Activated CD4-positive, alpha-beta T cell treated with anti-CD3 and anti-CD28 coated beads, Interleukin-2, amount 50 U/mL, for 4 hours (primary cell): ENCODE results near the gene L3HYPDH.
A peak's percentile ranks its signal among the peaks of the same experiment; 100 is the strongest.
"Not testable (repeated sequence)": the region's sequence is repeated elsewhere in the genome, so short reads cannot be mapped to it uniquely, and the experiment has no call there.

ENCODE experiments used
- DNase-seq, 2 experiments: peaks; one replicate each; pipeline ENCODE4 v3.0.0-alpha.2; 2020

The L3HYPDH gene

GRCh38 chr14:59475709-59476108 lies 8.5 kb downstream of the L3HYPDH start:
- DNase-seq: no peak

- DNase-seq: no peak
These were observed 10.0 kb downstream of the L3HYPDH start for GRCh38 chr14:59474172-59474571.

DNA sequence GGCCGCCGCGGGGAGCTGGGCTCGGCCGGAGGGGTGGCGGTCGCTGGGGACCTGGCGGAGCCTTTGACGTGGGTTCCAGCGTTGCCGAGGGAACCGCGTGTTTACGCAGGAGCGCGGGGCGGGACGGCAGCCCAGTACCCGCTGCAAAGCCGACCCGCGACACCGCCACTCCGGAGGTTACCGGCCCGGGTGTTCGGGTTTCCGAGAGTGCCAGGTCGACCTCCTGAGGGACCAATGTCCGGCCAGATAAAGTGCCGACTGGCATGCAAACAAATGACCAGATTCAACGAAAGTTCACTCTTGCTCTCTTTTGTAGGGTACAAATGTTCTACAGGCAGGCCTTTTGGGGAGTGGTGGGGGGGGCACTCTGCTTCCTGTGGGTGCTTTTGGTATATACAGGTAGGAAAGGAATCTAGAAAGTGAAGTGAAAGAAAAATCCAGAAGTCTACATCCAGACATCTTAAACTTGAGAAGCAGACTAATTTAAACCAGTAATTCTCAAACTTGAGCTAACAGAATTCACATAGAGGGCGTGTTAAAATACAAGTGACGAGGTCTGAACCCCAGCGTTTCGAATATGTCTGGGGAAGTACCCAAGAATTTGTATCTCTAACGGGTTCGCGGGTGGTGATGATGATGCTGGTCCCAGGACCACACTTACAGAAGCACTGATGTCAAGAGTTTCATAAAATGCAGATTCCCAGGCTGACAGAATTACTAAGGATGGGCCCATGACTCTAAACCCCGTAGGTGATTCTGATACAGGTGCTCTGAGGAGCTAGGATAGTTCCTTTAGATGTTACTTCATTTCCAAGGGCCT lies 18.7 kb downstream of the L3HYPDH start, which contains the start of gene GPR135:
GPR135 (minus strand) TSS at position 65 of the 820 bp plus-strand sequence. CDS start 154 bp downstream, outside the sequence.
- peak; percentile 13 to 15 for DNase-seq

- DNase-seq: peak; percentile 32 to 41
These were observed 19.5 kb downstream of the L3HYPDH start for GRCh38 chr14:59464486-59465315.

GRCh38 chr14:59463787-59464485 lies 20.3 kb downstream of the L3HYPDH start:
- DNase-seq: peak in 1 of 2 experiments; percentile 18

- DNase-seq: no peak
These were observed 22.3 kb downstream of the L3HYPDH start for GRCh38 chr14:59461891-59462290.

GRCh38 chr14:59460378-59460777 lies 23.8 kb downstream of the L3HYPDH start:
- DNase-seq: no peak

DNA sequence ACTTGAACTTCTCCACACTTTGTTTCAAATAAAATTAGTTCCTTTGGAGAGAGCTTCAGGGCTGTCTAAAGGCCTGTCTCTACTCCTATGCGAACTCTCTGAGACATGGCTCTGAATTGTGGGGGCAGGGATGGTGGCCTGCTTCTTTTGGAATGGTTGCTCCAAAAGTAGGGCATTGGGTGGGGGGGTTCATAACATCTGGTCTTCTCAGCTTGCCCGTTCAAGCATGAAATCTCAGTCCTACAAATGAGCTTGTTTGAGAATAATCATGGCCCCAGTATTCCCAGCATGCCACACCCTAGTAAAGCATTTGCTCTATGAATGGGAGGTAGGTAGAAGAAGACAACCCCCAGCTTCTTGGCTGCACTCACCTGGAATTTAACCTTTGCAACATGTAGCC lies 25.7 kb downstream of the L3HYPDH start:
- DNase-seq: no peak

DNA sequence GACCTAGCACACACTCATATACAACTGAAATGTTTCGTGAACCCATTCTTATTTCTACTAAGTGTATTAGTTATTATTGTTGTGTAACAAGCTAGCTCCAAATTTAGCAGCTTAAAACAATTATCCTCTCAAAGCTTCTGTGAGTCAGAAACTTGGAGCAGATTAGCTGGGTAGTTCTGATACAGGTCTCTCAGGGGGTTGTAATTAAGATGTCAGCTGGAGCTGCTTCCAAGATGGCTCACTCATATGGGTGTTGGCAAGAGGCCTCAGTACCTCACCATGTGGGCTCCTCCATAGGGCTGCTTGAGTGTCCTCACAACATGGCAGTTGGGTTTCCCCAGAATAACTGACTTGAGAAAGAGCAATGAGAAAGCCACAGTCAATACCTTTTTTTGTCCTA lies 28.8 kb downstream of the L3HYPDH start:
- DNase-seq: no peak

DNA sequence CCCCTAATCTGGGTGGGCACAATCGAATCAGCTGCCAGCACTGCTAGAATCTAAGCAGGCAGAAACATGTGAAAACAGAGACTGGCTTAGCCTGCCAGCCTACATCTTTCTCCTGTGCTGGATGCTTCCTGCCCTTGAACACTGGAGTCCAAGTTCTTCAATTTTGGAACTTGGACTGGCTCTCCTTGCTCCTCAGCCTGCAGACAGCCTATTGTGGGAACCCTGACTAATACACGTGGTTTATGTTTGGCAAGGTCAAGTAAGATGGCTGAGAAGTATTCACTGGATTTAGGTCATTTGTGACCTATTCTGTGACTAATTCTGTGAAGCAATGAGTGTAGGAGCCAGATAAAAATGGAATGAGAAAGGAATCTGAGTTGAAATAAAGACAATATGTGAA lies 30.1 kb downstream of the L3HYPDH start:
- DNase-seq: no peak

- DNase-seq: no peak
These were observed 32.4 kb downstream of the L3HYPDH start for GRCh38 chr14:59451849-59452248.

DNA sequence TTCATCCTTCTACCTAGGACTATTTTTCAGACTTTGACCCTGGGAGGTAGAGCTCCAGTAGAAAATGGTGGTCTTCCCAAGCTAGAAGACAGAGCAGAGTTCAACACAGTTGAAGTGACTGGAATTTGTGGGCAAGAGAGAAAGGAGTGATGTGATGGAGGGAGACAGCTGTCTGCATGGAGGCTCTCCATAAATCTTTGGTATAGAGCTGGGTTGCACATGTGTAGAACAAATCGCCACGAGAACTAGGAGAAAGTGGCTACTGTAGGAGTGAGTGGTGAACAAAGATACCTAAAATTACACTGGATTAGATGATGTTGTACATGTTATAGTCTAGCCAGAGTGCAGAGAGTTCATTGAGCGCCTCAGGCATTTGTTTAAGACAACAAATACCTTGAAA lies 33.5 kb downstream of the L3HYPDH start:
- no peak for DNase-seq

- not testable (repeated sequence) for DNase-seq
These were observed 35.5 kb downstream of the L3HYPDH start for GRCh38 chr14:59448673-59449072.

DNA sequence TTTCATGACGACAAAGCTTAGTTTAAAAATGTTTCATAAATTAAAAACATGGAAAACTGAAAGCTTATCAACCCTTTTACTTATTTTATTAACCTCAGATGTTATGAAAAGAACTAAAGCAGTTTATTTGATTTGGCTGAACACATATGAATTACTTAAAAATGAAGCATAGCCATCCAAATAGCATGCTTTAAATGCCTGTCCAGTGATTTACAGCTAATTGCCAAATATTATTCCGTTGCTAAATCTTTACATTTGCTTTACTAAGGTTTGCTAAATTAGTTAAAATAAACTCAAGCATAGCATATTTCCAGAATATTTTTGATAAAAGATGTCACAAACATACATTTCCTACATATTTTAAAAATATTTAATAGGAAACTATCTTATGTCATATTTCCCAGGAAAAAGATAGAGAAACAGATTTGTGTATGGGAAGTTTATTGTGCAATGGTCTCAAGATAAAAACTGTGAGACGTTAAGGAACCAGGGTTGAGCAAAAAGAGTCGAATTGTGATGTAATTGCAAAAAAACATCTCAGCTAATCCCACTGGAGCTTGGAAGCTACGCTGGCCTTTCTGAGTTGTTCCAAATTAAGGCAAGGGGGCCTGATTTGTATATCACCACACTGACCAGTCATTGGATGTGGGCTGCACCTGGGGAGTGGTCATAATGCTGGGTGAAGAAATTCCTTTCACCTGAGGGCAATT lies 44.8 kb downstream of the L3HYPDH start:
- DNase-seq: no peak

DNA sequence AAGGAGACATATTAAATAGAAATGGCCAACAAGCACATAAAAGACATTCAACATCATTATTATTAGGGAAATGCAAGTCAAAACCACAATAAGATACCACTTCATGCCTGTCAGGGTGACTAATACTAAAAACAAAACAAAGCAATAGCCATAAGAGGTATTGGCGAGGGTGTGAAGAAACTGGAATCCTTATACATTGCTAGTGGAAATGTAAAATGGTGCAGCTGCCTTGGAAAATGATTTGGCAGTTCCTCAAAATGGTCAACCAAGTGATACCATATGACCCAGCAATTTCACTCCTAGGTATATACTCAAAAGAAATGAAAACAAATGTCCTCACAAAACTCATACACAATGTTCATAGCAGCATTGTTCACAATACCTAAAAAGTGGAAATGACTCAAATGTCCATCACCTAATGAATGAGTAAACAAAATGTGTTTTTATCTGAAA lies 46.0 kb downstream of the L3HYPDH start:
- DNase-seq: no peak

DNA sequence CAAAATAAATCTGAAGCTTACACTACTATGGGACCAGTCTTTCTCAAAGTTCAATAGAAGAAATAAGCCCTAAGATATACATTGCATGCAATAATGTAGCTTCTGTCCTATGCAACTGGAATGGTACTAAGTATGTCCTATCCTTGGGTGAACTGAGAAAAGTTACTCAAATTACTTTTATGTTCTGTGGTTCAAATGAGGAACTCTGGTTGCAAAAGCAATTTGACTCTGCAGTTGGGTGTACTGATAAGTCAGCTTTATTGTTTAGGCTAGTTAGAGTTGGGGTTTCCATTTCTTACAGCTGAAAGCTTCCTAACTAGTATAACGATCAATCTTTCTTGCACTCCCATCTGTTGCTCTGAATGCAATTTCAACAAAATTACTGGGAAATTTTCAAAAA lies 48.2 kb downstream of the L3HYPDH start:
- no peak for DNase-seq

DNA sequence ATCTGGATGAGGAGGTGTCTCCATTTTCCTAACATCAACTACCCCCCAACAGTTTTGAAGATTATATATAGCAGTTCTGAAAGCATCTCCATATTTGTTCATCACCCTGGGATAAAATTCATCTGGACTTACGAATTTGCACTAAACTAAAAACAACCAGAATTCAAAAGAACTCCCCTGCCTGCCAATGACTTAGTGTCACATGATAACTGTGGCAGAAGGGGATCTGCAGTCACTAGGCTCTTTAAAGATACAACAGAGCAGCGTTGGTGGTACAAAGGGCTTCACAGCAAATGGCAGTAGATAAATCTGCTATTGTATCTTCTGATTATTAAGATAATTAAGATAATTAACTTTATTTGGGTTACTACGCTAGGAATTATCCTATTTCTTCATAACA lies 49.1 kb downstream of the L3HYPDH start:
- no peak for DNase-seq

DNA sequence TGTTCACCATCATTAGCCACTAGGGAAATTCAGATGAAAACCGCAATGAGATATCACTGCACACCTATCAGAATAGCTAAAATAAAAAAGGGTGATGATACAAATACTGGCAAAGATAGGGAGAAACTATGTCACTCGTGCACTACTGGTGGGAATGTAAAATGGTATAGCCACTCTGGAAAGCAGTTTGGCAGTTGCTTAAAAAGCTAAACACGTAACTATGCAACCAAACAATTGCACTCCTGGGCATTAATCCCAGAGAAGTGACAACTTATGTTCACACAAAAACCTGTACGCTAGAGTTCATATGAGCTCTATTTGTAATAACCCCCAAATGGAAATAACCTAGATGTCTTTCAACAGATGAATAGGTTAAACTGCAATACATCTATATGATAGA lies 54.4 kb downstream of the L3HYPDH start:
- no peak for DNase-seq

DNA sequence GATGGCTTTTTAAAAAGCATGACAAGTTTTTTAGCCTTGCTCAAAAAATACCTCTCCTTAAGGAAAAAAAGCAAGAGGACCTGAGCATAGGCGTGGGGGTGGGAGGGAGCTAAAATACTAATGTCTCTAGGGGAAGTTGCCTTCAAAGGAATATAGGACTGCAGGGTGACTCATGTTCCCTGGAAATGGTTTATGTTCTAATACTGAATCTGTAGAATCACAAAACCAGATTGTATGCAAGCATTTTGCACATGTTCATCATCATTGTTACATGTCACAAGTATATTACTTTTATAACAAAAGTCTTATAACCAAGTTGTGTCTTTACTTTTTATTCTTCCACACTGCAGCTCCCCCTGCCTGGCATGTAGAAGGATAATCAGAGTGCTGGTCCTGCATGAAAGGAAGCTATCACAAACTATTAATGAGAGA lies 55.6 kb downstream of the L3HYPDH start:
- DNase-seq: no peak

GRCh38 chr14:59427653-59428580 lies 56.3 kb downstream of the L3HYPDH start:
- DNase-seq: no peak

DNA sequence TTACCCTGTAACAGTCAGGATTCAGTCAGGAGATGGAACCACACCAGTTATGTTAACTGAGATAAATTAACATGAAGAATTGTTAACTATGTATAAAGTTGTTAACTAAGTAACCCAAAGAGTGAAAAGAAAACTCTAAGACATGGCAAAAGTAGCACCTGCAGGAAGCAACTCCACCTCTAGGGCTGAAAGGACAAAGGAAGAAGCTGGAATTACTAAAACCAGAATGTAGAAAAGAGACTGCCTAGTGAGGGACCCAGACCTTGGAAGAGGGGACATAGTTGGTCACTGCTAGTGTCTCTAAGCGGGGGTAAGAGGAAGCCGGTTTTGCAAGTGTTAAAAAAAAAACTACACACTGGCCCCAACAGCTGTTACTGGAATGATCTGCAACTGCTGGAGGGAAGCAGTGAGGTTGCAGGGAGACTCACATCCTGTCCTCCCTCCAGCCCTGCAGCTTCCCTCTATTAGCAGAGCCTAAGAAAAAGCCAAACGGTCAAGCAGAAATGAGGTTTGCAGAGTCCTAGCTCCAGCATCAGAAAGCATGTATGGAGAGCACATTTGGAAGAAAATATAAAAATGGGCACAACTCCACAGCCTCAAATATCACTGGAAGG lies 58.8 kb downstream of the L3HYPDH start:
- DNase-seq: no peak
